GM12891 (cell line): Measurements from ENCODE around the gene NBPF8.
"Not testable (repeated sequence)": the region's sequence is repeated elsewhere in the genome, so short reads cannot be mapped to it uniquely, and the experiment has no call there.

ENCODE experiments used
- PAX5 ChIP-seq: IDR thresholded peaks from 2 replicates; pipeline ENCODE4 v1.6.1; 2011; ENCODE audit warnings: low read length, moderate library complexity, mild to moderate bottlenecking; ENCODE audit not compliant: insufficient read depth, severe bottlenecking
- POLR2A ChIP-seq: IDR thresholded peaks from 2 replicates; pipeline ENCODE4 v1.6.1; 2011; ENCODE audit warnings: low read depth, low read length, control low read depth
- POLR2AphosphoS5 ChIP-seq: IDR thresholded peaks from 2 replicates; pipeline ENCODE4 v1.6.1; 2011; ENCODE audit warnings: low read depth, low read length, control low read depth
- POU2F2 ChIP-seq: IDR thresholded peaks from 2 replicates; pipeline ENCODE4 v1.6.1; 2011; ENCODE audit warnings: low read depth, mild to moderate bottlenecking, control low read depth, low read length, moderate library complexity
- TAF1 ChIP-seq: IDR thresholded peaks from 2 replicates; pipeline ENCODE4 v1.6.1; 2011; ENCODE audit warnings: low read depth, low read length, control low read depth

GRCh38 chr1:120386651-120387050, 28.2 kb upstream of the NBPF8 start:
- TF ChIP-seq POLR2A, POLR2AphosphoS5, POU2F2, TAF1, PAX5: not testable (repeated sequence)
